GM21423 (cell line): ENCODE results near the gene HNRNPM.

Experiments
- ATAC-seq: cut with Tn5 transposase; IDR thresholded peaks from one replicate; pipeline ENCODE4 v1.9.1; 2021; ENCODE audit warnings: mild to moderate bottlenecking, moderate library complexity; ENCODE audit not compliant: unreplicated experiment

Gene HNRNPM

DNA sequence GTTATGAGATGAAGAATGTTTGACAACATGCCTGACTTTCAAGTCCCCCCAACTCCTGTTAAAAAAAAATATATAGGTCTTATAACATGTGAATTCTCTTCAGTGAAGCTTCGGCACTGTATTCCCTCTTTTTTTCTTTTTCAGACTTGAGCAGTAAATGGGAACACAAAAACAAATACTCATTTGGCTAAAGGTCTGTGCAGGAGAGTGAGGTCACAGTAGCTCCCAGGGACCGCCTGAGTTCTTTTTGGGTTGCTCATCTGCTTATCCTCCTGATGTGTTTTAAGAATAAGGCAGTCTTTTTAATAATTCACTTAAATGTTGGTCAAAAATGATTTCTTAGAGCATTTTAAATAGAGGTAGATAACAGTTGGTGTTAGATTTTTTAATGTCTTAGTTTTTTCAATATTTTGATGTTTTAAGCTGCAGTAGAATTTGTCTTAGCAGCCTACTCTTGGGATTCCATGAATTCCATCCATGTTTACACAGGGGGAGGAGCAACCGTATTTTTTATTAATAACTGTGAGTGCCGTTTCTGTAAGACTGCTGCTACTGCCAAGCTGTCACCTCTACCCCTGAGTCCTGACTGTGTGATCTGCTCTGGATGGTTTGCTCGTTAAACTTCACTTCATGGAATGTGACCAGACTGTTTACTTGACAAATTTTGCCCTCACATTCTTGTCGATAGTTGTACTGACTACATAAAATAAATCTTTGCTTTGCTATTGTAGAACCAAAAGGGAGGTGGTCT, 14.9 kb downstream of the HNRNPM start:
- ATAC-seq: no peak

DNA sequence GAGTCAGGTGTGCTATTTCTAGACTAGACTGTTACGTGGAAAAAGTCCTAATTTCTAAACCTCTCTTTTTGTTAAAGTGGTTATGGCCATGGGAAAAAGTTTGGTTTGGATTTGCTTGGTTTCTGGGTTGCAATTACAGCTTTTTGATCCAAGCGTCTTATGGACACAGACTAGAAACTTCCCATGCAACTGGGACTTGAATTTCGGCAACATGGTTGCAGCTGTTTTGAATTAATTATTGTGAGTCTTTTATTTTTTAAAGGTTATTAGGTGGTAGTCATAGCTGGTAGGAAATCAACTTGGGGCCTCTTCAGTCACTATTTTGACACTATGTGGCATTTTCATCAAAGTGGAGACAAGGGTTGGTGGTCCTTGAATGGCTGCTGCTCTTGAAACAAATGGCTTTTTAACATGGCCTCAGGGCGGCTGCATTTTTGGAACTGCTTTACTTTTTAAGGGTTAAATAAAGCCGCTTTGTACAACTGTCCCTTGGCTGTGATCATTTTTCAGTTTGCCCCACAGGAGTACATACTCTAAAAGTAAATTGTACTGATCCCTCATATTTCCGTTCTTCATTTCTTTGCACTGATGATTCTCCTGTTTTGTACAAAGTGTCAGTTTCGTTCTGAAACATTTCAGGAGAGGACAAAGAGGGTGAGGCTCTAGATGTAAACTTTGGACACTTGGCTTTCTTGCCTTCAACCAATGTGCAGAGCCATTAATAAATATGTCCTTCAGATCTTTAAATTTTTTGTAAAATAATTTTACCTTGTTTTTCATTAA, 15.9 kb downstream of the HNRNPM start:
- ATAC-seq: no peak

DNA sequence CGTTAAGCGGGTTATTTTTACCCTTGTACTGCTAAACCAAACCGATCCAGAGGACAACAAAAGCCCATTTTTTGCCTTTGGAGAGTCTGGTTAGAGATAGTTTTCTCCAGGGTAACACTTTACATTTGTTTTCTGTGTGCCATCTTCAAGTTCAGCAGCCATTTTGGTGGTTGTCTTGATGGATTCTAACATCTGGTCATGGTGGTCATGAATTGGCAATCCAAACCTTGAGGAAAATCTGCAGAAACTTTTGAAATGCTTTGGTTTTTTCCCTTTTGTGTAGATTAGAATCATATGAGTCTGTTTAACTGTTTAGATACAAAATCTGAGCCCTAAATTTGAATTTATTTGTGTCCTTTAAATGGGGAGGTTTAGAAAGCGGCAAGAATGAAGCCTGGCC, 16.6 kb downstream of the HNRNPM start:
- no peak for ATAC-seq

DNA sequence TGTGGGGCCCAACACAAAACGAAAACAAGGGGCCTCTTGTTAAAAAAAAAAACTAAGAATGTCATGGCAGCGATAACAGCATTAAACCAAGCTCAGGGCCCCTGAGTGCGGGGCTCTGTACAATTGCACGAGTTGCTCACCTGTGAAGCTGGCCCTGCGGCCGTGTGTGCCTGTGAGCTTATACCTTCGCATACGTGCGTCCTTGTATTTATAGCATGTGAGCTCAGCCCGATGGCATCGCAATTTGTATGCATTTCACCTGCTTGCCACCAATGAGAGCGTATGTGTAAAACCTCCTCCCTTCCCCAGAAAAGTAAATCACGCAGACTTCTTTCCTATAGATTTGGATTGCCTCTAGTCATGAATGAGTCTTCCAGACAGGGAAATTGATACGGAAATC, 17.1 kb downstream of the HNRNPM start:
- ATAC-seq: no peak

DNA sequence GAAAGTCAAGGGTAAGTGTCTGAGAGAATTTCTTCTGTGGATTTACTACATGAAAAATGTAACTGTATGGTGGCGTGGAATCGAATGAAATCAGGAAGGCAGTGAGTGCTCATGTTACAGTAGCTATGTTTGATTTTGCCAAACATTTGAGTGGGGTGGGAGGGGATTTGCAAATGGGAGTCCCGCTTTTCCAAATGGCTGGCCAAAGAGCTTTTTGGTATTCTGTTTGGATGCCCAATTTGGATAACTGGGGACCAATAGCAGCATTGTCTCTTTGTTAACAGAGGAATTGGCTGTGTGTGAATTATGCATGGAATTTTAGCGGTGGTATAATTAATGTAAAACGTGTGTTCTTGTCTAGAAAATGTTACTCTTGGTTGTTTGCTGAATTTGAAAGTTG, 17.8 kb downstream of the HNRNPM start:
- no peak for ATAC-seq

DNA sequence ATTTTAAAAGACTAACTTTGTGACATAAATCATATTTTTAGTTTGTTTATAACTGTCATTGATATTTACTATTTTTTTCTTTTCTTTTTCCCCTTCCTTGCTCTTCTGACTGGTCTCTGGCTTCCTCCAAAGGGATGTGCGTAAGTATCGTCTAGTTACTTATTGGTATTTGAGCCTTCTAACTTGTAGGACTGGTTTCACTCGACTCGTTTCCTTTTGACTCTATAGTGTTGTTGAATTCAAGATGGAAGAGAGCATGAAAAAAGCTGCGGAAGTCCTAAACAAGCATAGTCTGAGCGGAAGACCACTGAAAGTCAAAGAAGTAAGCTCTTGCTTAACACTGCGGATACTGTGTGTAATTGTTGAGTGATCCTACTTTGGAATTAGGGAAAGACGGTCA, 18.6 kb downstream of the HNRNPM start:
- no peak for ATAC-seq

DNA sequence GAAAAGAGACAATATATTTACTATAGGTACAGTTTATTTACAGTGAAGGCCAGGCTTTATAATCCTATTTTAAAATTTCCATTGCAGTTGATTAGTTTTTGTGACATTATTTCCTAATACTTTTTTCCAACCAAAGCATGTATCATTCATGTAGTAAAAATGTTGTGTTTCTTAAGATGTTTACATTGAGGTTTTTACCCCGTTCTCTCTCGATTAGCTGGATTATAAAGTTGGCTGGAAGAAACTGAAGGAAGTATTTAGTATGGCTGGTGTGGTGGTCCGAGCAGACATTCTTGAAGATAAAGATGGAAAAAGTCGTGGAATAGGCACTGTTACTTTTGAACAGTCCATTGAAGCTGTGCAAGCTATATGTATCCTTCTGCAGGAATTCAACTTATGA, 21.2 kb downstream of the HNRNPM start:
- no peak for ATAC-seq

DNA sequence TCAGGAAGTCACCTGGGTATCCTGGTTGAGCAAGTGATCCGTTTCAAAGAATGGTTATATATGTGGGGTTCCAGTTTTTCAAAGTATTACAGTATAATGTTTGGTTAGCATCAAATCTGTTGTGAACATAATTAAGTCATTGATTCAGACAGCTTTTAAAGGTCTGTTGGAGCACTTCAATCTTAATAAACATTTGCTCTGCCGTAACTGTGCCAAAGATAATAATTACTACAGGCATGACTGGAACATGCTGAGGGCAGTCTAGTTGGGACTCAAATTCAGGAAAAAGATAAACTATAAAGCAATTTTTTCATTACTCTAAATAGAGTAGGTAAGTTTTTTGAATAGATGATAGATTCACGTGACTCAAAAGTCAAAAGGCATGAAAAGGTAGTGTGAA, 23.3 kb downstream of the HNRNPM start:
- ATAC-seq: no peak

DNA sequence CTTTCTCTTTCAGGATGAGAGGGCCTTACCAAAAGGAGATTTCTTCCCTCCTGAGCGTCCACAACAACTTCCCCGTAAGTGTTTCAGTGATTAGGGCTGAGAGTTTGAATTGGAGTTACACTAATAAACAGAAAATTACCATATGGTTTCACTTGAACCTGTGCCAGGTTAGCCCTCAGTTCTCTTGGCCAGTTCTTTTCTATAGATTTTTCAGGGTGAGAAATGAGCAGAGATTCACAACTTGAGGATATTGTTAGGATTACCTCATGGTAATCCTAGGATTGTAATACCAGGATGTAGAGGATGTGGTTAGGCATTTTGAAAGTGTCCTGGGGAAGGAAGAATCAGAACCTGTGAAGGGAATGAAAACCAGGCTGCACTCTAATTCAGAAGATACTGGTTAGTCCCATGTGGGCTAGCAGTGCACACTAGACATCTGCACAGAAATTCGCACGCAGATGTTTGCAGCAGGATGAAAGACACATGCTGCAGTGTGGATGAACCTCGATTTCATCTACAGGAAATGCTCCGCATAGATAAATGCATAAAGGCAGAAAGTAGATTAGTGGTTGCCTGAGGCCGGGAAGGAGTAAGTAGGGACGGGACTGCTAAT, 24.1 kb downstream of the HNRNPM start:
- ATAC-seq: no peak

DNA sequence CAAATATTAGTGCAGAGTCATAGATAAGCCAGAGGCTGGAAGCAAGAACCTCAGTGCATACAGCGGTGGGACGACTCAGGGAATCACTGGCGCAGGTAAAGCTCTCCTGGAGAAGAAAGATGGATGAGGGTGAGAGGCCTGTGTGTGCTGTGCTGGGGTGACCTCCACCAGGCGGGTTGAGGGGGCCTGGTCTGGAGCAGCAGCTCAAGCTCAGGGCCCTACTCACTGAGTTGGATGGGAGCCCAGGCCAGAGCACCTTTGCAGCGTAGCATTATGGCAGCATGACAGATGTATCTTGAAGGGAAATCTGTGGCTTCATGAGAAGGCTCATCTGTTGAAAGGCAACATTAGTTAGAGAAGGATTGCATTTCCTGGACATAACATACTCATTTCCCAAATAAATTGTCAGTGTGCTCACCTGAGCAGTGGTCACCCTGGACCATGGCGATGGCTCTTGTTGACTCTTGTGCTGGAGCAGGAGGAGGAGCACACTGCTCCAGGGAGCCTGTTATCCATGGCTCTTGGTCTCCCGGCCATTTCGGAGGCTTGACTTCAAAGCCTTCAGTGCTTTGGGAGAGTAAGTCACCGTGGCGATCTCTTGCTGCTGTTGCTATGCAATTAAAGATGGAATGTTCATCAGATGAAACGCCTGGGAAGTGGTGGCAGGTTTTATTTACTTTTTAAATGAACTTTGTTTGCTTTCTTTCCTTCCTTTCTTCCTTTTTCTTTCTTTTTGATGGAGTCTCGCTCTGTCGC, 25.0 kb downstream of the HNRNPM start:
- ATAC-seq: no peak

DNA sequence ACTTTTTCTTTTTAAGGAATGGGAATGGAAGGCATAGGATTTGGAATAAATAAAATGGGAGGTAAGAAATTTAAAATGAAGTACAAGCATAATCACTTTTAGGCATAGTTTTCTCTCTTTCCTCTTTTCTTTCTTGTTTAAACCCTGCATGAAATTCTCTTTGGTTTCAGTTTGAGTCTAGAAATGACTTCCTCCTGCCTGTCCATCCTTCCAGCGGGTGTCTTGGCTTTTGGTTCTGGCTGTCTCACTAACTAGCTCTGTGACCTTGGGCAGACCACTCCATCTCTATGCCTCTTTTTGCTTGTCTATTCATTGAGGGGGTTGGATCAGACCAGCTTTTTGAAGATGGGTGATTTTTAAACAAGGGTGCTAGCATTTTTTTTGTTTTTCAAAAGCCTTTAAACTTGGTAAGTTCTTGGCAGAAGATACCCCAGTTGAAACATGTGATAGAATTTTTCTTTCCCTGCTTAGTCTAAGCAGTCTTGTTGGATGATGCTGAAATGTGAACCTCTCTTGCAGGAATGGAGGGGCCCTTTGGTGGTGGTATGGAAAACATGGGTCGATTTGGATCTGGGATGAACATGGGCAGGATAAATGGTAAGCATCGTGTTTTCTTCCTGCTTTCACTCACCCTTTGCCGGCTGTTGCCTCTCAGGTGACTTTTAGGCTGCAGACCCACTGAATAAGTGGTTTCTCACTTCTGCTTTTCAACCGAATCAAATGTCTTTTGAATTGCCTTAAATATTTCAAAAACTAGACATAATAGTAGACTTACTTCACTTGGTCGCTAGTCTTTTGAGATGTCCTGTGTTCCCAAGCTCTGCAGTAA, 29.1 kb downstream of the HNRNPM start:
- ATAC-seq: peak; percentile 55

DNA sequence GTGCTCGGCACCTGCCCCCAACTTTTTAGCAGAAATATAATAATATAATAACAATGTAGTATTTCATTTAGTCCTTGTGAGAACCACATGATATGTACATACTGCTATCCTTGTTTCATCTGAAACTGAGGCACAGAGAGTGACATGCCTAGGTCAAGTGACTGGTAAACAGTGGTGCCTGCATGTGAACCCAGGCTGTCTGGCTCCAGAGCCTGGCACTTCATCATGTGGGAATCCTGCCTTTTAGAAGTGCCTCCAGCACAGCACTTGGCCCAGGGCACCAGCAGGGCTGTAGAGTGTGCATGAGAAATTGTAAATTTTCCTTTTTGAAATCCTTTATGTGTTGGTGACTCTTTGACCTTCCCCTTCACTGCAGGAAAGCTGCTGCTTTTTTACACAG, 30.2 kb downstream of the HNRNPM start:
- no peak for ATAC-seq

DNA sequence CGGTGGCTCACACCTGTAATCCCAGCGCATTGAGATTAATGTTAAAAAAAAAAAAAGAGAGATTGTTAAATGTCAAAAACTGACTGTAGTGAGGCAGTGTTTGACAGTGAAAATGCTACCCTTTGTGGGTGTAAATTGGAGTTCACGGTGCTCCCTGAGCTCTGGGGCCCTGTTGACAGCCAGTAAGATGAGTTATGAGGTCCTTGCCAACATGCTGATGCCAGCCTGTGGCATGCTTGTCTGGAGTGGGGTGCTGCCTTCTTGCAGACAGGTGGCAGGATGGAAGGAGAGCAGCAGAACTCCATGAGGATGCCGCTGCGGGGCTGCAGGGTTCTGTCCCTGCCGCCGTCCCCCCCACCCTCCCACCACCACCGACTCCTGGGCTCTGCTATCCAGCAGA, 31.7 kb downstream of the HNRNPM start:
- ATAC-seq: no peak

DNA sequence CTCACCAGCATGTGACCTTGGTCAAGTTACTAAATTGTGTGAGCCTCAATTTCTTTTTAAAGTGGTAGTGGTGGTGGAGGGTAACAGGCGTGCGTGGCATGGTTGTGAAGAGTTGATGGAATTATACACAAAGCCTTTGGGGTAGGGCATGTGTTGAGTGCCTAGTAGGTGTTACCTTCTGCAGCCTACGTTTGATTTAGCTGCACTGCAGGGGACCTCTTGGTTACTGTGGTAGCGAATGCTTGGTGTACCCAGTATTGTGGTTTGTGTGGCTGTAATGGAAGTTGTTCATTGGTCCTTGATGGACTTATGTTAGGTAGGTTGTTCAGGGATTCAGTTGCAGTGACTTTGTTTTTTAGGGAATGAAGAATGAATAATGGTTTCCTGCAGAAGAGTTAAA, 33.1 kb downstream of the HNRNPM start:
- no peak for ATAC-seq

DNA sequence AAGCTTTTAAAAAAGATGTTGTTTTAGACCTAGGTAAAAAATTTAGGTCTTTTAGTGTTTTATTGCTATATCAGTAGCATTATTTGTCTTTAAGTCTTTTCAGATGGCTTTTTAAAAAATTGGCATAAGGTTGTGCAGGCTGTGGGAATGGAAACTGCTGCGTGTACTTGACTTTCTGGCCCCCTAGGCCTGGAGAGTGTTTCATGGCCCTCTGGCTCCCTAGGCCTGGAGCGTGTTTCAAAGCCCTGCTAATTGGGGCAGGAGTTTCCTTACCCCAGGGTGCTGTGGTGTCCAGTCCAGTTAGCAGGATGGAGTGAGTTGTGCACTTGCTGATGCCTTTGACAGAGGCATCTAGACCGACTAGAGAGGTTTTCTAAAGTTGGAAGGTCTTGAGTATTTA, 33.8 kb downstream of the HNRNPM start:
- no peak for ATAC-seq

DNA sequence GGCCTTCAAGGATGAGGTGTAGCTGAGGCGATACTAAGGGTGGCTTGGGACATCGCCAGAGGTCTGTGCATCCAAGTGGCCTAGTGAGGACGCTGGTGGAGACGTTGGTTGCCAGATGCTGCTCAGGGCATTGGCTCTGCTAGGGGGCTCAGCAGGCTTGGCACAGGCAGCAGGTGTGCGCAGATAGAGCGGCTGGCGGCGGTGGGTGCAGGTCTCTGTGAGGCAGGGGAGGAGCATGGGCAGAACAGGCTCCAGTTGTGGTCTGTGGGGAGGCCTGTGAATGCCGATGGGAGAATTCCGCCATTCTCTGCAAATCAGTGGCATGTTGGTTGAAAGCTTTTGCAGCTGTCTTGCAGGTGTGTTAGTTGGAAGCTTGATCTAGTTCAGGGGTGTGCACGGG, 36.4 kb downstream of the HNRNPM start:
- ATAC-seq: no peak

DNA sequence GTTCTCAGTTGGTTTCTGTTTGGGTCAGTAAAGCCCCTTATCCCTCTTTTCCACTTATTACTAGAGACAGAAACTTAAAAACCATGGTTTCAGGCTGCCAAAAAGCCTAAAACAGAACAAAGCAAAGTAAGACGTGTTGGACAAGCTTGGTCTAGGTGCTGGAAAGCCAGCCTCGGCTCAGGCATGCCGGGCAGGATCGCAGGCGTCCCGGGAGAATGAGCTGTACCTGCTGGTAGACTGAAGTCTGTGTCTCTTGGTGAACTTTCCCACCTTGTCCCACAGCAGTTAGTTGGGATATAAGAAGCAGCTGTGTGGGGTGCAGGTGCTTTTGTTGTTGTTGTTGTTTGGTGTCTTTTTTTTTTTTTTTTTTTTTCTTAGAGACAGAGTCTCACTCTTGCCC, 36.8 kb downstream of the HNRNPM start:
- no peak for ATAC-seq

DNA sequence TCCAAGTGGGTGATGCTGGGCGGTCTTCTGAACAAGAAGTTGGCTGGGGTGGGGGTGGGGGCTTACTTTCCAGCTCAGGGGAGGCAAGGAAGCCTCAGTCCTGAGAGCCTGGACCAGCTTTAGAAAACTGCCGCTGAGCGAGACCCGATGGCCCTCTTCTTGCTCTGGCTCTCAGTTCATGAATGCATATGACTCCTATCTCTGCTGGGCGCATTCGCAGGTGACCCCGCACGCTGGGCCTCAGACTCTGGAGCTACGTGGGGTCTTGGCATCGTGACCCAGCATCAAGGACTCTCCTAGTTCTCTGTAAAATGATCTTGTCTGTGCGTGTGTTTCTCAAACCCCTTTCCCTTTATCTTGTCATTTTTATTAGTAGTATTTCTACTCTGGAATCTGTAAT, 37.9 kb downstream of the HNRNPM start:
- ATAC-seq: no peak

DNA sequence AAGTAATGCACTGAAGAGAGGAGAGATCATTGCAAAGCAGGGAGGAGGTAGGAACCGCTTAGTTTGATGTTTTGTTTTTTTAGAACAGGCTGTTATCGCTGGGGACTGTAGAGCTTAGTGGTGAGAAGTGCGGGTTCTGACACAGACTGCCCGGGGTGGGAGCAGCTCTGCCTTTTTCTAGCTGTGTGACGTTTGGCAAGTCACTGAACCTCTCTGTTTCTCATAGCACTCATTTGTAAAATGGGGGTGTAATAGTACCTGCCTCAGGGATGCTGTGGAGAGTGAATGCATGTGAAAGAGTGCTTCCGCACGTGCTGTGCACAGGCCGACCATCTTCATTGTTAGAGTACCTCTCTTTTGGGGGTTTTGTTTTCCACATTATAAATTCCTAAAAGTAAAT, 38.4 kb downstream of the HNRNPM start:
- no peak for ATAC-seq

DNA sequence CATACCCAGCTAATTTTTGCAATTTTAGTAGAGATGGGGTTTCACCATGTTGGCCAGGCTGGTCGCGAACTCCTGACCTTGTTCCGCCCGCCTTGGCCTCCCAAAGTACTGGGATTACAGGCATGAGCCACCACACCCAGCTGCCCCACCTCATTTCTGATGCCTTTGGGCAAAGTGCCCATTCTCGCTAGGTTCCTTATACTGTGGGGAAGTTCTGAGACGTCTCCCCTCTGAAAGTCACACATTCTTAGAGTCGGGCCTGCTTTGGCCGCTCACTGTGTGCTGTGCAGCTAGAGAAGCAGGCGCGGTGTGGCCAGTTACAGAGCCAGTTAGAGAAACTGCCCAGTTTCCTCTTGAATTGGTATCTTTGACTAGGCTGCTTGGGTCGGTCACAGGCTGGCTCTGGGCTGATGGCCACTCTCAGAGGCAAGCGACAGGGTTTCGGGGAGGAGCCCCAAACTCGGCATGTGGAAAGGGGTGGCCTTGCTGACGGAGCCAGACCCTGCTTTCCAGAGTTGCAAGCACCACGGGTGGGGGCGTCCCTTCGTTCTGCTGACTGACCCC, 39.6 kb downstream of the HNRNPM start:
- ATAC-seq: no peak
